Erythroblast (primary cell): ENCODE data around the gene SCUBE1.

Experiments used
- GATA1 ChIP-seq: IDR thresholded peaks from 2 replicates; pipeline ENCODE4 v1.6.1; 2011; ENCODE audit warnings: low read depth, mild to moderate bottlenecking, control low read depth, low read length, moderate library complexity
- POLR2A ChIP-seq: IDR thresholded peaks from 2 replicates; pipeline ENCODE4 v1.6.1; 2011; ENCODE audit warnings: mild to moderate bottlenecking, low read length

GRCh38 chr22:43327157-43327438 lies 16.1 kb downstream of the SCUBE1 start:
- TF ChIP-seq POLR2A: no peak
- no peak for TF ChIP-seq GATA1
